ENCODE results near the gene RSKR.
"Not testable (repeated sequence)": the region's sequence is repeated elsewhere in the genome, so short reads cannot be mapped to it uniquely, and the experiment has no call there.

RSKR gene

DNA sequence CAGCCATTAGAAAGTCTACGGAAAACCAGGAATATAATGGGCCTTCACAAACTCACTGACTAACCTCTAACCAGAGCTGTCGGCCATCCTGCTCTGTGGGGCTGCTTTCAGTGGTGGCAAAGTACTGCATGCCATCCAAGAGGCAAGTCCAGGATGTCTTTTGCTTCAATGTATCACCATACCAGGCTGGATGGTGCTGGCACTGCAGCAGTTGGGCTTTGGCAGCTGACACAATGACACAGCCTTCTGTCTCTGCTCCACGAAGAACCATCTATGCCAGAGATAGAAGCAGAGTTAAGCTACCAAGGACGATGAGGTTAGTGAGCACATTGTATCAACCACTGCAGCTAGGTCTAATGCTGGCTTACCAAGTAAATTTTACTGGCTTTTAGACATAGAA, 9.7 kb upstream of the RSKR start:
- no peak for DNase-seq (ENCODE audit: low read depth)

DNA sequence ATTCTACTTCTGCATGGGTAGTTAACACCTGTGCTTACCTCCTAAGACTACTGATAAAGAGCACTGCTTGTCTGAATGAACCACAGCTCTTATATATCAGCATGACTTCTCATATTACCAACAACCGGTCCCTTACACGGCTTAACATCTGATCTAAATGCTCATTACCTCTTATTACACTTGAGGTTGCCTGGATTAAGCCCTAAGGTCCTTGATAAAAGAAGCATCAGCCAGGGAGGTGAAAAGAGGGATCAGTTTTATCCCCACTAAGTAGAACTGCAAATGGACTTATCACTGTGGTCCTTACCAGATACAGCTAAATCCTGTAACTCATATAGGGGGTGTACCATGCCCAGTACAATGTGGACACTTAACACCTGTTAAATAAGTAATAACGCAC, 8.2 kb upstream of the RSKR start:
- no peak for DNase-seq (ENCODE audit: low read depth)

DNA sequence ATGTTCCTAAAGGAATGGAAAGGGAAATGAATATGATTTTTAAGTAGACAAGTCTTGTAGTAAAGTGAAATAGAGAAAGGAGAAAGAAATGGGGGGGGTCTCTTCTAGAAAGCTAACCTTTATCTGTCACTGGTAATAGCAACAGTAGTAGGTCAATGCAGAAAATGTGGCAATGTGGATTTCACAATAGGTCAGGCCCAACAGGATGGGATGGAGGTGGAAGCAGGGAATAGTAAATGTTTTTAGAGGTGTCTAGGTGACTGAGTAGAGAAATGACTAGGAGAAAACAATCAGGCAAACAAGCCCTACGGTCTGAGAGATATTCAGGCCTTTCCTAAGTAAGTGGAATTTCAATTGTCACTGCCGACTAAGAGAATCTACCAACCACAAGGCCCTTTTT, 6.0 kb upstream of the RSKR start:
- DNase-seq (ENCODE audit: low read depth) = no peak

DNA sequence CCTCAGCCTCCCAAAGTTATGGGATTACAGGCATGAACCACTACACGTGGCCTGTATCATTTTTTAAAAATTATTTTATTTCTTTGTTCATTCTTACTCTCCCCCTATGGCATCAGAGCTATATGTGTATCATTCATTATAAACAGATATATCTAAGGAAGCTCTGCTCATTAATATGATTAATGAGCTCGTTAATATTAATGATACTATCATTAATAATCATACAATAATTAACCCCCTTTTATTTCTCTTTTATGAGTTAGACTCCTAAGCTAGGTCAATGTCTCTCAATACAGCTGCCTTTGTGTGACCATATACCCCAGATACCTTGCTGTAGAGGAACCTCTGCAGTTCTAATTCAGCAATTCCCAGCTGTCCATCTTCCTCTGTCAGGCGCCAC, 4.5 kb upstream of the RSKR start:
- no peak for DNase-seq (ENCODE audit: low read depth)

DNA sequence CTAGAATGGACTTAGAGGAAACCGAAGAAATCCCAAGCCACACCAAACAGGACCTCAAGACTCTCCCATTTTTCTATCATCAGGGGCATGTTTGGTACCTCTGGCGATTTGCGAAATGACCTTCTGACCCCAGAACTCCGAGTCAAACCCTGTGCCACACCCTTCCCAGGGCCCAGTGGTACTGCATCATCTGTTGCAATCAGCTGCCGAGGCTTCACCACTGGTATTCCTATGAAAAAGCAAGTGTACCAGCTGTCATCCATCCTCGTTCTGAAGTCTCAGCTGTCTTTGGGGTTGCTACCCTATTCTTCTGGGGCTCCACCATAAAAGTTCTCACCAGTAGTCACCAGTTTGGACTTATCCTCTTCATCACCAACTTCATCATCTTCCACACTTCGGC, 2.3 kb upstream of the RSKR start:
- no peak for DNase-seq (ENCODE audit: low read depth)

DNA sequence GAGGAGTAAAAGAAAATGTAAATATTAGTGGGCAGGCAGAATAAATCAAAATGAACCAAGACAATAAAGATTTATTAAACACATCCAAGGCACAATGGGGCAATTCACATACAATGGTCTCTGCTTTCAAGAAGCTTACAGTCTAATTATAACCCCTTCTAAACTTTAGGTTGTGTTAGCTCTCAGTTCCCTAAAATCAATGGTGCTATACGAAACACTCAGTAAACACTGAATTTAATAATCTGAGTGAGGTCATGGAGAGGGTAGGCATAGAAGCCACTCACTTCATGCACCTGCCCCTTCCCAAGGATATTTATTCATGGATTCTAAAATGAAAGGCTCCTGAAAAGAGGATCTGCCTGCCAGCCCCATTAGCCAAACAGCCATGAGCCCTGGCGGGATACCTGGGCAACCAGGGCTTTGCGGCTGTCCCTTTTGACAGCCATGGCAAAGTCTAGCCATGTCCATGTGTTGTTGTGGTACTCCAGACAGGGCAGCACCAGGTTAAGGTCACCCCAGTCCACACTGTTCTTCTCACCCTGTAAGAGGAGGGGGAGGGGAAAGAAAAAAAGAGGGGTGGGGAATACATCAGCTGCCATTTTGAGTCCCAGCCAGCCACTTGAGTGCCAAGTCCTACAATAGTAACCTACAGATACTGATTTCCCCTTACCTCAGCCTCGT, 1.4 kb upstream of the RSKR start:
- DNase-seq (ENCODE audit: low read depth) = no peak

DNA sequence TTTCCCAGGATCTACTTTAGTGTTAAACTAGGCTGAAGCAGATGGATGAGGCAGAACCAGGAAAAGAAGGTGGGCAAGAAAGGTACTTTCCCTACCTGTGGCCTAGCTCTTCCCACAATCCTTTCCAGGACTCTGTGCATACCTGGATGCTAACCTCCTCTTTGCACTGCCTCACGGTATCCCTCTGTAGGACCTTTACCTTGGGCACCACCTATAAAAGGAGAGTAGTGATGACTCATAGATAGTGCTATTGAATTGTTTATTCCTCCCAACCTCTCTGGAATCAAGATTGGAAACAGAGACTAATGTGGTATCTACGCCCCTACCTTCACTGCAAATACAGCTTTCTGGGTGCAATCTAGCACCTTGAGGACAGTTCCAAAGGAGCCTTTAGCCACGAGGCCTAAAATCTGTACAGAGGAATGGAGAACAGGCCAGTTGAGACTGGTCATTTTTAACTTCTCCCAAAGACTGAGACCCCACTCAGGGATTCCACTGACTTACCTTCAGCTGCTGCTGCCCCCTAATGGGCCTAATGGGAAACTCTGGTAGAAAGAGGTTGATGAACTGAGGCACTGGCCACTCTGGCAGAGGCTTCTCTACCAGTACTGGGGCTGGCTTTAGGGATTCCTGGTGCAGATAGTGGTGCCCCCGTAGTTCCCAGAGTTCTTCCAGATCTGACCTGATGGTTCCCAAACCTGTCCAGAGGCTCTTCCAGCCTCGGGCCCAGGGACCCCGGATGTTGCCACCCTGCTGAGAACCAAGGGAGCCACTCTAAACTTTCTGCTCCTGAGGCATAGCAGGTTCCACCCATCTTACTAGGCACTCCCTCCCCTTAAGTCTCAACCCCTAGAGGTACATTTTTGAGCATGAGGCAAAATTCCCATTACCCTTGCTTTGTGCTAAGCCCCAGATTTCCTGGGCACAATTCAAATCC, 781 bp downstream of the RSKR start:
- DNase-seq (ENCODE audit: low read depth) = peak; percentile 34

DNA sequence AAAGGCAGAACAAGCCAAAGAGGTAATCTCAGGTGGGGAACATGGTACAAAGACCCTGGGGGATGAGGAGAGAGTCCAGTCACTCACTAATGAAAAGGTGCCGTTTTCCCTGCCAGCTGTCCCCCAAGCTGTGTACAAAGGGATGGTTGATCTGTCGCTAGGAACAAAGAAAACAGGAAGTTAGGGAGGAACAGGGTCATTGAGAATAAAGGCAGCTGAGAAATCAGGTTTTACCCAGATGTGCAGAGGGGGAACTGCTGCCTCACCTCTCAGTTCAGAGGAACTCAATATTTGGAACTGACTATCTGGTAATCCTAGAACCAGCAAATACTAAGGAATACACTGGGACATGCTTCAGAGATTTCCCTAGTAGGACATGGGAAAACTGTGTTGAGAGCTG, 1.5 kb downstream of the RSKR start:
- no peak for DNase-seq (ENCODE audit: low read depth)

DNA sequence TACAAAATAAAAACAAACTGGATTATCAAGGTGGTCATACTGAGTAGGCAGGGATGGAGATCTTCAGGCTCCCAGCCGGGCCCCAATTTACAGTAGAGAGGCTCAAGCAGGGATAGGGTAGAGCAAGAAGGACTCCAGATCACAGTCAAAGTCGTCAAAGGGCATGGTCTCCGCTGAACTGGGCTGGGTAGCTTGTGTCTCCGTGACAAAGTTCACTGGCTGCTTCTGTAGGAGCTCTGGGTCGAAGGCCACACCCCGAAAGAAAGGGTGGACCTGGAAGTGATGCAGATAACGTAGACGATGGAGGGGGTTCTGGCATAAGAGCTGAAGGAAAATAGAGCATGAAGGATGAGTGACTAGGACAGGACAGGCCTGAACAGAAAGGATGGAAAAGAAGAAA, 3.6 kb downstream of the RSKR start:
- DNase-seq (ENCODE audit: low read depth) = no peak

DNA sequence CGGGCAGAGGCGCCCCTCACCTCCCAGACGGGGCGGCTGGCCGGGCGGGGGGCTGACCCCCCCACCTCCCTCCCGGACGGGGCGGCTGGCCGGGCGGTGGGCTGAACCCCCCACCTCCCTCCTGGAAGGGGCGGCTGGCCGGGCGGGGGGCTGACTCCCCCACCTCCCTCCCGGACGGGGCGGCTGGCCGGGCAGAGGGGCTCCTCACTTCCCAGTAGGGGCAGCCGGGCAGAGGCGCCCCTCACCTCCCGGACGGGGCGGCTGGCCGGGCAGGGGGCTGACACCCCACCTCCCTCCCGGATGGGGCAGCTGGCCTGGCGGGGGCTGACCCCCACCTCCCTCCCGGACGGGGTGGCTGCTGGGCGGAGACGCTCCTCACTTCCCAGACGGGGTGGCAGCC, 10.0 kb downstream of the RSKR start:
- not testable (repeated sequence) for DNase-seq (ENCODE audit: low read depth)

DNA sequence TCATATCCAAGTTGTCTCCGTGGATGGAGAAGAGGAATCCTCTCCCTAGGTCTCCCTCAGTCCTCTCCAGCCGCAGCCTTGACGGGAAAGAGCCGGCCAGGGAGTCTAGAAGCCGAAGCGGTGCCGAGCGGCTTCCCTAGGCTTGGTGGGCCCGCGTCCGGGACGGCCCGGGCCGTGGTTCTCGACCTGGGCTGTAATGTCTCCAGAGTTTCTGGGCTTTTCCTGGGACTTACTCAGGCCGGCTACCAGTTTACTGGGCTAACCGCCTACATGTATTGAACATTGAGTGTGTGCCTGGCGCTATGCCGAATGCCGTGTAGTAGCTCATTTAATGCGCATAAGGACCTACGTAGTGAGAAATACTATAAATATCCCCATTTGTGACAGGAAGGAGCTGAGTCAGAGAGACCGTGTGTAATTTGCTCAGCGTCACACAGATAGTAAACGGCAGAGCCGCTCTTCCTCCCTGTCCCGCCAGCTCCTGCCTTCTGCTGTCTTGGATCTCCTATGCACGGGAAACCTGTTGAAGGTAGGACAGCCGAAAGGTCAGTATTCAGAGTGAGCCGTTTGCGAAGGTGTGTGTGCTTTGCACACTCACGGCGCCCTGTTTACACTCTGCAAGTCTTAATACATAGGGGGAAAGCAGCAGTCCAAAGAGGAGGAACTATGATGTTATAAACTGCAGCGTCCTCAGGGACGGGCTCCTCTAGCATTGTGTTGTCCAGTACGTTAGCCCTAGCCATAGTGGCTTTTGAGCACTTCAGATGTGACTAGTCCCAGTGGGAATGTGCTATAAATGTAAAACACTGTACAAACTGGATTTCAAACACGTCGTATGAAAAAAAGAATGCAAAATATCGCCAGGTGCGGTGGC, 14.4 kb downstream of the RSKR start:
- DNase-seq (ENCODE audit: low read depth) = peak; percentile 89

DNA sequence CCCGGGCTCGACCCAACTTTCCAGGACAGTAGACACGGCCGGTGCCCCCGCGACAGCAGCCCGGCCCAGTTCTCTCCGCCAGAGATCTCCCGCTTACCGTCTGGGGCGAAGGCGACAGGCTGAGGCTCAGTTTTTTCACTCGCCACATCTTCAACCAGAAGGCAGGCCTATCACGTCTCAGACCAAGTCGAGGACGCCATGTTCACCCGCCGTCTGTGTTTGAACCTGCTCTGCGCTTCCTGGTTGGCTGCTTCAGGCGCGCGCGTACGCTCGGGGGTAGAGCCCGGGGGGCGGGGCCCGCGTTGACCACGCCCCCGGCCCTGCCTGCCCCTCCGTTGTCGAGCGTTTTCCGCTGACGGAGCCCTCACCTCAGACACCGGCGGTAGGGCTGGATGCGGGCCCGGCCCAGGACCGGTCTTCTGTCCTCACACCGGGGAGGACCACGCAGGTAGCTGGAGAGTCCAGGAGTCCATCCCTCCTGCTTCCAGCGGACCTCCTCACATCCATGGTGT, 15.1 kb downstream of the RSKR start, which contains the start of gene SPAG5:
Gene SPAG5, minus strand, starts transcription at position 227 of the 512 bp plus-strand sequence. Its CDS starts 79 bp downstream, at position 148.
- peak; percentile 90 for DNase-seq (ENCODE audit: low read depth)

DNA sequence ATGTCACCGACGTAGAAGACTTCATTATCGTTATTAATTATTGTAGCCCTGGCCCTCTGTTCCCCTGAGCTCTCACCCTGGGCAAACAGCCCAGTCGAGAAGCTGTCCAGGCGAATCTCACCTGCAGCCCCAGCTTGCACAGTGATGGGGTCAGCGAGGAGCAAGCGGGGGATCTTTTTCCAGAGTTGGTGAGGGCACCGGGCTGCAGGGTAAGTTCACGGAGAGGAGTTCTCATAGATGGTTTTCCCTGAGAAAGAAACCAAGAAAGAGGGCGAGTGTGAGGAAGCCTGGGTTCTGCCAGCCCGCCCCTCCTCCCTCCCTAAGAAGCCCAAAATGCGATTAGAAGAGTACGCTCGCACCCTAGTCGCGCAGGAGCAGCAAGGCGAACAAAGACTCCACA, 15.6 kb downstream of the RSKR start:
- no peak for DNase-seq (ENCODE audit: low read depth)

DNA sequence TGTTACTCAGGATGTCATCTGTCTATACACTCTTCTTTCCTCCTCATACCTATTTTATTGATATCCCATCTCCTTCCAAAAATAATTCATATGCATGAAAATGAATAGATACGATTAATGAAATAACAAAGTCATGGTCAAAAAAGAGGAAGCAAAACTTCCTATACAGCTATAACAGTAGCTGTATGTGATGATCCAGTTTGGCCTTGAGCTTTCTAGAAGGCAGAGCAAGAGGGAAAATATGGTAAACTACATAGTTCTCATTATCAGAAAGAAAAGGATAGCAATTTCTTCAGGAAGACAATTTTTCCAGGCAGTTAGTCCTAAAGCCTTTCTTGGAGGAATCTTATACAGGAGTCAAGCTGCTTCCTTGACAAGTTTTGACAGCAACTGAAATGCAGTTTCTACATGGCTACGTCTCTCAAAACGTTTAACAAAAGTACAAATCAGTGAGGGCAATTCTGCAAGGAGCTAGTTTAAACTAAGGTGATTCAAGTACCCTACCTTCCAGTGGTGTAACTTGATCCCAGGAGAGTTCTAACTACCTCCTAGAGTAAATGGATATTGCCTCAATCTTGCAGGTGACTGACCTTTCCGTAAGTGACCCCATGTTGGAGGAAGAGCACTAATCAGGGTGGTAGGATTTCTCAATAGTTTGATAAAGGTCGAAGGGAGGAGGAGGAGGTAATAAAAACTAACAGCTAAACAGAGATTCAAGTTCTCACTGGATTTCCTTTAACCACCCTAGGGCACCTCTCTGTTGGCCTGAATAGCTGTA, 16.2 kb downstream of the RSKR start:
- no peak for DNase-seq (ENCODE audit: low read depth)

DNA sequence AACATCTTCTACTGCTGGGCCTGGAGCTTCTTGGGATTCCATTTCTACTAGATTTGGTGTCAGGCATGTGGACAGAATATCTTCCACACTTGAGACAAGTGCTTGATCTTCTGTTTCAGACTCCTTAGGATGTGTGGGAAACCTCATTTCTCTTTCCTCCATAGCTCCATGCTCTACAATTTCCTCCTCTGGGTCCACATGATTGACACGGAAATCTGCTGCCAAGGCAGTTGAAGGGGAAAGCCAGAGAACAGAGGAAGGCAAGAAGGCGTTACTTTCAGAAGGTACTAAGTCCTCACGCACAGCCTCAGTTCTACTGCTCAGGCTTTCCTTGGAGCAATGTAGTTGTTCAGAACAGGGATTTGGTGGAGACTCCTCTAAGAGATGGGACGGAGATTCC, 21.7 kb downstream of the RSKR start:
- DNase-seq (ENCODE audit: low read depth) = no peak

DNA sequence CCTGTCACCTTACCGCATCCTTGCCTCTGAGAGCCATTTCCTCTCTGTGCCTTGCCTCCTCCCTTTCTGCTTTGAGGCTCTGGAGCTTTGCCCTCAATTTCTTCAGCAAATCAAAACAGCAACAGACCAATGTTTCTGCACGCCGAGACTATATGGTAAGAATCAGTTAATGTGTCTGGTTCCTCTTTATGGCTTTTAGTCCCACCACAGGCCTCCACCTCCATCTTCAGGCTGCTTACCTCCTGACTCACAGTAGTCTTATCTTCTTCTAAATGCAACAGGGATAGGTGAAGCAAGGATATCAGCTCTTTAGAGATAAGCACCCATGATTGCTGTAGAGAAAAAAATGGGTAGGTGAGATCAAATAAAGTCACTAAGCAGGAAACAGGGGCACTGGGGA, 28.1 kb downstream of the RSKR start:
- DNase-seq (ENCODE audit: low read depth) = no peak

DNA sequence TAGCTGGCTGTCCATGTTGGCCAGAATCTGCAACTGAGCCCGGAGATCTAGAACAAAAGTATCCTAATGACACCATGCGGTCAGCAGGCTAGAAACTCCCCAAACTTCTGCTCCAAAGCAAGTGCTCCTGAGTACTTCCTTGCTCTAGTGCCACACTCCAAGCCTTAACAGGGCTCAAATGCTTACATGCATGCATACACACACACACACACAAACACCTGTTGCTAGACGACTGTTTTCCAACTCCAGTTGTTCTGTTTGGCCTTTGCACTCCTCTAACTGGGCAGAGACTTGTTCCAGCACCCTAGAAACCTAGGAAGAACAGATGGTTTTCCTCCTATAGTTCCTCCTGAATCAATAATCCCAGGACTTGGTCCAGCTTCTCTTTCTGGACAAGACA, 29.6 kb downstream of the RSKR start:
- no peak for DNase-seq (ENCODE audit: low read depth)

DNA sequence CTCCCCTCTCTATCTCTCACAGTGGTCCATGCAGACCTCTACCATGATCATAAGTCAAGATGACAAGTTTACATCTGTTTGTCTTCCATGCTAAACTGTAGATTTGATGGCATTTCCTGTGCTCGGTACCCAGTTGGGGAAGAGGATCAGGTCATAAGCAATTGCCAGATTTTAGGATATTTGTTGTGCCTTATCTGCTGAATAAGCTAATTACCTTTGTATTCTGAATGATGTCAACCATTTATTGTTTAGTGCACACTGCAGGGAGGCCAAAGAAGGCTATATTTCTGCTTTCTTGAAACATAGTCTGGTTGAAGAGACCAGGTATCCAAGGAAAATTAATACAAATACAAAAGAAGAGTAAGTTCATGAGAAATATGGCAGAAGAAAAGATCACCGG, 31.5 kb downstream of the RSKR start:
- no peak for DNase-seq (ENCODE audit: low read depth)

DNA sequence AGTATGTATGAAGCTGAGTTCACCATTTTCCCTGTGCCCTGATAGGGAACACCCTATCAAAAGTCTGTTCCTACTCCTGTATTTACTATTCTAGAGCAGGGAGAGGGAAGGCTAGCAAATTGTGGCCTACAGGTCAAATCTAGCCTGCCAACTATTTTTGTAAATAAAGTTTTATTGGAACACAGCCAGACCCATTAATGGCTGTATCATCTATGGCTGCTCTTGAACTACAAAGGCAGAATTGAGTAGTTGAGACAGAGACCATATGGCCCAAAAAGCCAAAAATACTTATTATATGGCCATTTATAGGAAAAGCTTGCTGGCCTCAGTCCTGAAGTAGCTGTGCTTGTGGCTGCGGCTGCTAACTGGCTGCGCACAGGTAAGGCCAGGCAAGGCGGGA, 33.0 kb downstream of the RSKR start:
- DNase-seq (ENCODE audit: low read depth) = no peak

DNA sequence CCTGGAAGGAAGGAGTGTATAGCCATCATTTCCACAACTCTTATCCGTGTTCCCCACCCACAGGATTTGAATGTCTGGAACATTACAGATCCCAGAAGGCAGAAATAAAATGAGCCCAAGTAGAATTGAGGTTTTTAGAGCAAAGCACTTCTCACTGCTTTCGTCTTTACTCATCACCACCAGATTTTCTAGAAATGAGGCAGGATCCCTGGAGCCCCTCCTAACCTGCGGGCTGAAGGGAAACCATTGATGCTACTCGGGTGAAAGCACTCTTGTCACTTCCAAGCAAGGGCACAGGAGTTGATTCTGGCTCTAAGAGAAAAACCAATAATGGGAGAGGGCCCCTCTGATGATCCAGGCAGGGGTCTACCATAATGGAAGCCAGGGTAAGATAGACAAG, 34.5 kb downstream of the RSKR start:
- no peak for DNase-seq (ENCODE audit: low read depth)
